Measurements from ENCODE around the gene DSC3.

GRCh38 chr18:31091350-31091749 is 48.8 kb upstream of the DSC3 start:
- TF ChIP-seq HOXB5 (CRISPR knock-in tag; IDR thresholded peaks at IDR 0.05) (no peak), CTCF (IDR thresholded peaks at IDR 0.05) (no peak), POLR2AphosphoS2 (conservative IDR thresholded peaks at IDR 0.05; ENCODE audit: low read length) (no peak), POLR2A (IDR thresholded peaks at IDR 0.05; ENCODE audit: low read length) (no peak), RAD21 (conservative IDR thresholded peaks at IDR 0.05 in 1 of 2, IDR thresholded peaks at IDR 0.05 in 1 of 2) (no peak), BHLHE40 (IDR thresholded peaks at IDR 0.05; ENCODE audit: low read depth, low read length) (no peak), NR3C1 (IDR thresholded peaks at IDR 0.05) (no peak), CEBPB (IDR thresholded peaks at IDR 0.05) (no peak), CBX8 (IDR thresholded peaks at IDR 0.05) (no peak), REST (IDR thresholded peaks at IDR 0.05) (no peak)
